Hippocampal formation (tissue), 2 donors: ENCODE results near the gene PPFIBP2.

Experiments used
- DNase-seq, 2 donors: peaks; one replicate each; lab custom pipeline; 2025; lab: John Stamatoyannopoulos, UW

PPFIBP2 gene

DNA sequence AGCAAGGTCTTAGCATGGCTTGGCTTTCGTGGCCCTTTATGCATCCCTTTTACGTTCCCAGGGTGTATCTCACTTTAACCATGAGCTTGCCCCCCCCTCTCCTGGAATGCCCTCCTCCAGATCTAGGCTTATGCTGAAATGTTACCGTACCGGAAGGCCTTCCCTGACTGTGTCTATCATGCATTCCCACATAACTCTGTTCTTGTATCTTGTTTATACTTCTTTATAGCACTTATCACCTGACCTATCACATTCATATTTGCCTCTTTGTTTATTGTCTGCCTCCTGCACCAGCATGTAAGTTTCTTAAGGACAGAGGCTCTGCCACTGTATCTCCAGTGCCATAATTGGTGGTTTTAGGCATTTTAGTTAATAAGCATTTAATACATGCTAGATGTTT, 38.9 kb downstream of the PPFIBP2 start:
- no peak for DNase-seq

- DNase-seq, result peak; percentile 49 to 59
Observed at GRCh38 chr11:7555052-7555699, 41.4 kb downstream of the PPFIBP2 start.

DNA sequence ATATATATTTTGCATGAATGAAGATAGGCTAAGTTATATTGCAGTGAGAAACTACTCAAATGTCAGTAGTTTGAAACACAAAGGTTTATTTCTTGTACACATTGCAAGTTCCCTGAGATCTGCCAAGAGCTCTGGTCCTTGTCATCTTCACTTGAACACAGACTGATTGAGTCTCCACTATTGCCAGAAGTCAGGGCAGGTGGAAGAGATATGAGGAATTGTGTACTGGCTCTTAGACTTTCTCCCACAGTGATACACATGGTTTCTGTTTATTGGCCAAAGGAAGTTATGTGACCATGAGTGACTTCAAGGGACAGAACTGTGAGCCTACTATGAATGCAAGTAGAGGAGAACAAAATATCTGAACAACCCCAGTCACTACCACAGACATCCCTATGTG, 44.2 kb downstream of the PPFIBP2 start:
- DNase-seq, result no peak

GRCh38 chr11:7559398-7560283, 45.8 kb downstream of the PPFIBP2 start:
- no peak for DNase-seq

GRCh38 chr11:7561562-7561961, 47.8 kb downstream of the PPFIBP2 start:
- DNase-seq, result no peak

DNA sequence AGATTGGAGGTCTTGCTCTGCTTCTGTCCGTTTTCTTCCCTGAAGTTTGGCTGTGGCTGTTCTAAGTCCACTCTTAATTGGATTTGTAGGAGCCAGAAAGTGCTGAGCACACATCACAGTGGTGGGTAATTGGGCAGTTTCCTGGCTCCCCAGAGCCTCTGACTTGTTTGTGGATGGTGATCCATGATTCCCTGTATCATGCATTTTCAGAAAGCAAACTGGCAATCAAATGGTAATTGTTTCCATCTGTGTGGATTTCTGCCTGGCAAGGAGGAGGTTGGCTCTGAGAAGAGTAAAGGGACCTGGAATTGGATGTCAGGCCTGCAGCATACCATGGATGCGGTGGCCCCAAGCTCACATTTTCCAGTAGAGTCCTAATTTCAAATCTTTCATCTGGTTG, 49.5 kb downstream of the PPFIBP2 start:
- DNase-seq, result no peak

- no peak for DNase-seq
Observed at GRCh38 chr11:7564803-7565202, 51.0 kb downstream of the PPFIBP2 start.

DNA sequence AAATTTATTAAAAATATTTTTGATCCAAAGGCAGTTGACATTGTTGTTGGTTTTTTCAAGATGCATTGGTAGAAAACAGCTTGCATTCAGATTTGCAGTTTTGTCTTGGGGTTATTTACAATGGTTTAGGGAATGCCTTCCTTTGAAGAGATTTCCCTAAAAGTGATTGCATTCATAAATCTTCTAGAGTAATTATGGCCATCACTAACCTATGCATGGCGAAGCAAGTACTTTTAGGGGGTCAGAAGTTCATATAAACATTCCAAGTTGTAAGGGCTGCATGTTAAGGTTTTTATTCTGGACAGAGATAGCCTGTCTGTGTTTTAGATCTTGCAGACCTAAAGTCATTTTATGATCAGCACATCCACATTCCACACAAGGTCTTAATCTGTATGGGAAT, 53.5 kb downstream of the PPFIBP2 start:
- no peak for DNase-seq

GRCh38 chr11:7569044-7569443, 55.2 kb downstream of the PPFIBP2 start:
- DNase-seq, result no peak

DNA sequence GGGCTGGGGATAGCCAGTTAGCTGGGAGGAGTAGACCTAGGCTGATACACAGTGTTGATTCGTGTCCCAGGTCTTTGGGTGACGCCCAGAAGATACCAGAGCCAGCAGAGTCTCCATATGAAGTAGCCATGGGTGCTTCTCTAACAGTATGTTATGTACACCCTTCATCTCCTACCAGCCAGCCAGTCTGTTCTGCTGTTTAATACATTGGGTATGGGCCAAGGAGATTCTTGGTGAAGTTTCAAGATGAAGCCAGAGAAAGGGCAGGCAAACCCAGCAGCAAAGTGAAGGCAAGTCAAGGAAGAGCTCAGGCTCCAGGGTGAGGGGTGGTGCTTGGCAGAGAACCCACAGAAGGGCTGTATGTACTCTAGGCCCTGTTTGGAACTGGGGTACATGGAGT, 56.4 kb downstream of the PPFIBP2 start:
- DNase-seq, result no peak

- DNase-seq, result no peak
Observed at GRCh38 chr11:7570938-7571521, 57.2 kb downstream of the PPFIBP2 start.

- DNase-seq, result peak; percentile 58 to 75
Observed at GRCh38 chr11:7571640-7572000, 57.8 kb downstream of the PPFIBP2 start.

DNA sequence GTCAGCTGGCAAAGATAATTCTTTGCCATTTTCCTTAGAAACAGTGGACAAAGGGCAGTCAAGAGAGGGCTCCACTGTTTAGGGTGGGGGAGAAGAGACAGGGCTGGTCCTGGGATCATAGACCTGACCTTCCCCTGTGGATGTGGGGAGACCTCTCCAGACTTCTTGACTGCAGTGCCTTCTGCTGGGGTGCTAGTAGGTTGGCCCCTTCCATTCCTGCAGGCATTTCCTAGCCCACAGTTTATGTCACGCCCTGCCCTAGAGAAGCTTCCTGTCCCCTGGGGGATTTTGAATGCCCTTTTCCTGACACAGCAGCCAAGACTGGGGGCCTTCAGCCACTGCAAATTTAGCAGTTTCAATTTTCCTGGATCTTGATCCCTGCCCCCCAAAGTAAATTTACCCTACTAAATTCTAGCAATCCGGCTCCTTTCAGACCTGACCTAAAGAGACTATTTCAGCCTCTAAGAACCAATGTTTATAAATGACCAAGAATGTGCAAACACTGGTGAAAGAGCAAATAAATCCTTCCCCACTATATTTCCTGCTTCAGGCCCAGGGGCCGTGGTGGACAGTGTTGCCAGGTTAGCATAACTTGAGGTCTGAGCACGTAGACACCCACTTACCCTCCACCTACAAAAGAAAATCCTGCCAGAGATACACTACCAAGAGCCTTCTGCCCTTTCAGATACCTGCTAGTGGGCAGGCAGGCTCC, 58.4 kb downstream of the PPFIBP2 start:
- no peak for DNase-seq

- DNase-seq, result no peak
Observed at GRCh38 chr11:7573193-7573557, 59.4 kb downstream of the PPFIBP2 start.

DNA sequence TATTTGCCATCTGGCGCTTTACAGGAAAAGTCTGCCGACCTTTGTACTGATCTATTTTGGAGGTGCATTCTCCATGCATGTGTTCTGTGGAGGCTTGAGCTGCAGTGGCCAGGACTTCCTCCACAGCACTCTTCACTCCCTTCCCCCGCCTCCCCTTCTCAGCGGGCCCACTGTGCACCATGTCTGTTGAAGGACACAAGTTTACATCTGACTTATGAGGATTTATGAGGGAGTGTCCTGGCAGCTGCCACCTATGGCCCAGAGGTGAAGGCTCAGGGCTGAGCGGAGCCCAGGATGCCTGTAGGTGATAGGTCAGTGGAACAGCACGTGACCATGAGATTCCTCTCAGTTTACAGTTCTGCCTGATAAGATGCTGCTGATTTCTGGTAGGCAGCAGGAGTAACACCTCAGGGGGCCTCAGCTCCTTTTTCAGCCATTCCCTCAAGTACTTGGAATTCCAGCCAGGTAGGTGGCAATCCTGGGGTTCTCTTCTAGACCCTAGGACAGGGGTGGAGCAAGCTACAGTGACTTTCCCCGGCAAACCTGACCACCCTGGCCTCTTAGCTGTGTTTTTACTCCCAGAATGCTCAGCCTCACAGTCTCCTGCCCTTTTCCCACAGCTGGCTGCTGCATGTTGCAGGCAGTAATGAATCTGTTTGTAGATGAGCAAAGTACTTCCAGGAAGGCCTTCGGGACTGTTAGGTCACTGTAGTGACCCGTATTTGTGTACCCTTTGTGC, 59.9 kb downstream of the PPFIBP2 start:
- DNase-seq, result no peak

DNA sequence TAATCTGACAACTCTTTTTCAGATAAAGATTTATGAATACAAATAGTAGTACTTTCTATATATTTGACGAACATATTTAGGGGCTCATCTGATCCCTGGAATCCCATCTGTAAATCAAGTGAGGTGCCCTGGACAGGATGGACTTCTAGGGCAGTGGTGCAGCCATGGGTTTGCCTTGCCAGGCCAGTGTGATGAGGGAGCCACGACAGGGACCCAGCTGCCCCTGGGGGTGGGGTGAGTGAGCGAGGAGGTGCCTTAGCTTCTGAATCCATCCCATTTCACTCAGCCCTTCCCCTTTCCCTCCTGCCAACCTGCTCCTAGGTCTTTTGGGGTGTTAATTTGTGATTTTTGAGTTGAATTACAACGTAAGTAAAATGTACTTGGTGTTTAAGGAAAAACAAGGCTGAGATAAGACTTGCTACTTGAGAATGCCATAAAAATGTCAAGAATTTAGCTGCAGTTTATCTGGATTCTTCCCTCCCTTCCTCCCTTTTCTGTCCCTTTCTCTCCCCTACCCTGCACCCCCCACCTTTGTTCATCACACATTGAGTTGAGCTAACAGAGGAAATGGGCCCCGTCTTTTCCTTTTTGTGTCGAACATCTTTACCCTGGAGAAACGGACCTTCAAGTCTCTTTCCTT, 60.8 kb downstream of the PPFIBP2 start:
- DNase-seq, result no peak

DNA sequence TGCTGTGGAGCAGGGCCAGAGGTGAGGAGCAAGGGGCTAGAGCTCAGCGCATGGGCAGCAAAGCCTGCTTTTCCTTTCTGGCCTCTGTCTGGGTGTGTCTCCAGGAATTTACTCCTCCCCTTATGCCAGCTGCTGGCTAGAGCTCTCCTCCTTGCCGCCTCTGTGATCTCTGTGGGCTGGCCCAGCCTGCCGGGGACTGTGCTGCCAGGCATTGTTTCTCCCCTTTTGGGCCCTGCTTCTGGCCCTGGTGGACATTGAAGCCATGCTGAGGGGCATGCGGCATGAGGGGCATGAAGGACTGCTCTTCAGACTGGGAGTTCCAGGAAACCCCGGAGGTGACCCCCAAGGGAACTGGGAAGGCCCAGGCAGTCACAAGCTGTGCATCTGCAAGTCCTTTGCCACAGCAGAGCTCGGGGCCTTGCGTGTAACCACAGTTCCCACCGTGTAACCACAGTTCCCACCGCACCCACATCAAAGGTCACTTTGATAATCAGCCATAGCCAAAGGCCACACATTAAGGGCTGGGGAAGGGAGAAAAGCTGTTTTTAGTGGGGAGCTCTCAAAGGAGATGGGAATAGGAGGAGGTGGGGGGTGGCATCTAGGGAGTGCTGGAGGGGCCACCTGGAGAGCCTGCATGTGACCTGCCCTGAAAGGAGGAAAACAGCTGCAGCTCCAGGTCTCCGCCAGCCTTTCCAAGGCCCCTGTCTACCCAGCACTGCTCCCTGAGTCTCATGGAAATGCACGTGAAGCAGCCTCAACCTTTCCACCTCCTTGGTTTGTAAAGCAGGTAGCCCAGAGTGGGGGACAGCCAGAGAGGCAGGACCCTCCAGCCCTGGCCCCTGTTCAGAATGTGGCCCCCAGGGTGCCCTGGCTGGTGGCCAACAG, 62.3 kb downstream of the PPFIBP2 start:
- DNase-seq, result peak in 1 of 2 donors; percentile 47

- DNase-seq, result no peak
Observed at GRCh38 chr11:7576726-7577290, 63.0 kb downstream of the PPFIBP2 start.

GRCh38 chr11:7577291-7578190, 63.7 kb downstream of the PPFIBP2 start:
- peak; percentile 83 to 96 for DNase-seq
